PFSK-1 (cell line): ENCODE results near the gene MEIS3.

ENCODE experiments used
- POLR2AphosphoS5 ChIP-seq: IDR thresholded peaks from 2 replicates; pipeline ENCODE4 v1.6.1; 2012; ENCODE audit warnings: low read depth, mild to moderate bottlenecking, control low read depth, low read length, moderate library complexity
- TAF1 ChIP-seq: IDR thresholded peaks from 2 replicates; pipeline ENCODE4 v1.6.1; 2012; ENCODE audit warnings: low read length, control low read depth, borderline replicate concordance; ENCODE audit not compliant: insufficient read depth
- TF ChIP-seq, protein P1 (sequence below), 2 experiments: IDR thresholded peaks; 2 replicates each; pipeline versions ENCODE4 v1.6.1 to v1.8.0; 2011 to 2012; ENCODE audit warnings: low read depth in 2 of 2, low read length in 2 of 2, control low read depth in 1 of 2, inconsistent platforms in 1 of 2, mild to moderate bottlenecking in 1 of 2, moderate library complexity in 1 of 2; ENCODE audit not compliant: insufficient read depth in 1 of 2

DNA sequence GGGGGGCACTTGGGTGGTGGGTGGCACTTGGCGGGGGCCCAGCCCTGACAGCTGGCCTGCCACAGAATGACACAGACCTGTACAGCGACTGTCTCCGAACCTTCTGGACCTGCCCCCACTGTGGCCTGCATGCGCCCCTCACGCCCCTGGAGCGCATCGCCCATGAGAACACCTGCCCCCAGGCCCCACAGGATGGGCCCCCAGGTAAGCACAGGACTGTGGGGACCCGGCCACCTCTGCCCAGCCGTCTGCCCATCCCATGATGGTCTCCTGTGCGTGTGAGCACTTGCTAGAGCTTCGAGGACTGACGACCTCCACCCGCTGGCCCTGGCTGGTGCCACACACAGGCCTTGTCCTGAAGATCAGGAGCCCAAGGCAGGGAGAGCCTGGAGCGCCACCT is 38.2 kb downstream of the MEIS3 start:
- TF ChIP-seq TAF1 (no peak), POLR2AphosphoS5 (no peak)
- TF ChIP-seq, protein P1, sequence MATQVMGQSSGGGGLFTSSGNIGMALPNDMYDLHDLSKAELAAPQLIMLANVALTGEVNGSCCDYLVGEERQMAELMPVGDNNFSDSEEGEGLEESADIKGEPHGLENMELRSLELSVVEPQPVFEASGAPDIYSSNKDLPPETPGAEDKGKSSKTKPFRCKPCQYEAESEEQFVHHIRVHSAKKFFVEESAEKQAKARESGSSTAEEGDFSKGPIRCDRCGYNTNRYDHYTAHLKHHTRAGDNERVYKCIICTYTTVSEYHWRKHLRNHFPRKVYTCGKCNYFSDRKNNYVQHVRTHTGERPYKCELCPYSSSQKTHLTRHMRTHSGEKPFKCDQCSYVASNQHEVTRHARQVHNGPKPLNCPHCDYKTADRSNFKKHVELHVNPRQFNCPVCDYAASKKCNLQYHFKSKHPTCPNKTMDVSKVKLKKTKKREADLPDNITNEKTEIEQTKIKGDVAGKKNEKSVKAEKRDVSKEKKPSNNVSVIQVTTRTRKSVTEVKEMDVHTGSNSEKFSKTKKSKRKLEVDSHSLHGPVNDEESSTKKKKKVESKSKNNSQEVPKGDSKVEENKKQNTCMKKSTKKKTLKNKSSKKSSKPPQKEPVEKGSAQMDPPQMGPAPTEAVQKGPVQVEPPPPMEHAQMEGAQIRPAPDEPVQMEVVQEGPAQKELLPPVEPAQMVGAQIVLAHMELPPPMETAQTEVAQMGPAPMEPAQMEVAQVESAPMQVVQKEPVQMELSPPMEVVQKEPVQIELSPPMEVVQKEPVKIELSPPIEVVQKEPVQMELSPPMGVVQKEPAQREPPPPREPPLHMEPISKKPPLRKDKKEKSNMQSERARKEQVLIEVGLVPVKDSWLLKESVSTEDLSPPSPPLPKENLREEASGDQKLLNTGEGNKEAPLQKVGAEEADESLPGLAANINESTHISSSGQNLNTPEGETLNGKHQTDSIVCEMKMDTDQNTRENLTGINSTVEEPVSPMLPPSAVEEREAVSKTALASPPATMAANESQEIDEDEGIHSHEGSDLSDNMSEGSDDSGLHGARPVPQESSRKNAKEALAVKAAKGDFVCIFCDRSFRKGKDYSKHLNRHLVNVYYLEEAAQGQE (IDR thresholded peaks at IDR 0.05; ENCODE audit: insufficient read depth in 1 of 2, low read depth in 2 of 2, low read length in 2 of 2), result no peak
